ENCODE data around the gene EFCAB8. TPM values are rescaled to one million over a fixed set of nuclear protein-coding genes. Genes with fewer than 3 reads are reported as not detected.
A peak's percentile ranks its signal among the peaks of the same experiment; 100 is the strongest.

The EFCAB8 gene
- total RNA-seq, 1 experiment from 2014 or later, result 0.09 TPM

GRCh38 chr20:32909896-32910571 is 51.3 kb downstream of the EFCAB8 start:
- H3K23ac ChIP-seq (ENCODE audit: insufficient read length, low read depth, low read length), result no peak overlapping the region
- no peak overlapping the region for H2AFZ ChIP-seq (ENCODE audit: low read length)
- TF ChIP-seq, protein P1, sequence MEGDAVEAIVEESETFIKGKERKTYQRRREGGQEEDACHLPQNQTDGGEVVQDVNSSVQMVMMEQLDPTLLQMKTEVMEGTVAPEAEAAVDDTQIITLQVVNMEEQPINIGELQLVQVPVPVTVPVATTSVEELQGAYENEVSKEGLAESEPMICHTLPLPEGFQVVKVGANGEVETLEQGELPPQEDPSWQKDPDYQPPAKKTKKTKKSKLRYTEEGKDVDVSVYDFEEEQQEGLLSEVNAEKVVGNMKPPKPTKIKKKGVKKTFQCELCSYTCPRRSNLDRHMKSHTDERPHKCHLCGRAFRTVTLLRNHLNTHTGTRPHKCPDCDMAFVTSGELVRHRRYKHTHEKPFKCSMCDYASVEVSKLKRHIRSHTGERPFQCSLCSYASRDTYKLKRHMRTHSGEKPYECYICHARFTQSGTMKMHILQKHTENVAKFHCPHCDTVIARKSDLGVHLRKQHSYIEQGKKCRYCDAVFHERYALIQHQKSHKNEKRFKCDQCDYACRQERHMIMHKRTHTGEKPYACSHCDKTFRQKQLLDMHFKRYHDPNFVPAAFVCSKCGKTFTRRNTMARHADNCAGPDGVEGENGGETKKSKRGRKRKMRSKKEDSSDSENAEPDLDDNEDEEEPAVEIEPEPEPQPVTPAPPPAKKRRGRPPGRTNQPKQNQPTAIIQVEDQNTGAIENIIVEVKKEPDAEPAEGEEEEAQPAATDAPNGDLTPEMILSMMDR (conservative IDR thresholded peaks at IDR 0.05), result no peak
- no peak overlapping the region for H3K9ac ChIP-seq (ENCODE audit: extremely low read depth, insufficient read length, low read length)
- DNase-seq, result no peak
- no peak overlapping the region for H2BK5ac ChIP-seq (ENCODE audit: insufficient read length, low read length)
- H3K23me2 ChIP-seq (ENCODE audit: insufficient read length, low read depth, low read length, poor library complexity, severe bottlenecking), result no peaks in the 10 kb centered on the region
- H3K27me3 Mint-ChIP-seq (ENCODE audit: low read depth), result peaks cover 2% of the 10 kb centered on the region; the same call in 1 of the 2 replicates
- H3K79me1 ChIP-seq (ENCODE audit: insufficient read depth, low read depth, low read length, poor library complexity, severe bottlenecking), result no peaks in the 10 kb centered on the region
- H4K91ac ChIP-seq (ENCODE audit: insufficient read length, low read depth, low read length), result no peak overlapping the region
- H3K18ac ChIP-seq (ENCODE audit: insufficient read length, low read depth, low read length), result no peak overlapping the region
- H4K8ac ChIP-seq (replicated peaks; ENCODE audit: insufficient read length, low read depth, low read length), result no peak overlapping the region
- no peaks in the 10 kb centered on the region for H3K9me3 ChIP-seq (ENCODE audit: control insufficient read depth, low read depth, low read length)
- no CpG with 5 or more reads among the region's 14 CpGs for WGBS (ENCODE audit: extremely low coverage, insufficient read length, low lambda C conversion rate)
- no peak overlapping the region for H3K27ac ChIP-seq (ENCODE audit: insufficient read length, low read depth, low read length)
- H3K4me1 Mint-ChIP-seq, result no peaks in the 10 kb centered on the region
- H3K14ac ChIP-seq (ENCODE audit: insufficient read depth, low read length), result peak overlapping the region; percentile 44; the same call in 1 of the 2 replicates
- peak overlapping the region in 1 of 3 experiments; percentile 48; a peak in 1 of 7 replicates for H3K27ac Mint-ChIP-seq
- H3T11ph ChIP-seq (ENCODE audit: low read length), result no peak overlapping the region
- no peak overlapping the region for H2BK20ac ChIP-seq (ENCODE audit: low read depth, low read length, poor library complexity, severe bottlenecking)
- H2BK120ac ChIP-seq (ENCODE audit: low read depth, low read length, poor library complexity, severe bottlenecking), result no peak overlapping the region
- H3K79me2 ChIP-seq (ENCODE audit: insufficient read depth, low read length), result no peaks in the 10 kb centered on the region
- H3K4me1 ChIP-seq (ENCODE audit: insufficient read depth, low read length), result no peaks in the 10 kb centered on the region
- no peak overlapping the region for H2AK5ac ChIP-seq (ENCODE audit: insufficient read length, low read length)
- no peaks in the 10 kb centered on the region for H4K20me1 ChIP-seq (ENCODE audit: control insufficient read depth, insufficient read depth, insufficient read length)
- no peaks in the 10 kb centered on the region for H3K27me3 ChIP-seq (ENCODE audit: insufficient read depth, low read length)
- H2BK12ac ChIP-seq (ENCODE audit: insufficient read length, low read depth, low read length), result no peak overlapping the region
- H3K56ac ChIP-seq (ENCODE audit: insufficient read length, low read depth, low read length), result no peak overlapping the region
- H3K4me3 Mint-ChIP-seq, result no peak overlapping the region
- no peak overlapping the region for H3K4me2 ChIP-seq (ENCODE audit: insufficient read depth, insufficient read length, low read length)
- peaks cover 5 to 6% of the 10 kb centered on the region in 2 experiments for H3K9me3 Mint-ChIP-seq
- H2BK15ac ChIP-seq (ENCODE audit: low read depth, low read length), result no peak overlapping the region
- H3K4ac ChIP-seq (ENCODE audit: low read depth, low read length), result no peak overlapping the region
- no peak overlapping the region for H4K5ac ChIP-seq (ENCODE audit: insufficient read length, low read depth, low read length)
- no peaks in the 10 kb centered on the region; a peak in 2 of 7 replicates for H3K36me3 Mint-ChIP-seq (ENCODE audit: insufficient read depth in 1 of 3, low read depth in 3 of 3)

All from H9 (cell line).